HG02970 (cell line): Measurements from ENCODE around the gene DDX31.

Experiments used
- ATAC-seq: cut with Tn5 transposase; IDR thresholded peaks from one replicate; pipeline ENCODE4 v1.9.1; 2021; ENCODE audit warnings: mild to moderate bottlenecking, moderate library complexity, moderate number of reproducible peaks; ENCODE audit not compliant: unreplicated experiment, low FRiP score

The DDX31 gene

GRCh38 chr9:132638240-132638639 is 31.5 kb downstream of the DDX31 start:
- no peak for ATAC-seq

GRCh38 chr9:132637801-132638200 is 32.0 kb downstream of the DDX31 start:
- ATAC-seq: no peak

GRCh38 chr9:132637351-132637750 is 32.4 kb downstream of the DDX31 start:
- ATAC-seq: no peak

- no peak for ATAC-seq
Measured at GRCh38 chr9:132634327-132634726, 35.5 kb downstream of the DDX31 start.

GRCh38 chr9:132632413-132633129 is 37.2 kb downstream of the DDX31 start:
- ATAC-seq: no peak

- ATAC-seq: no peak
Measured at GRCh38 chr9:132631685-132632084, 38.1 kb downstream of the DDX31 start.

GRCh38 chr9:132631280-132631679 is 38.5 kb downstream of the DDX31 start:
- no peak for ATAC-seq

GRCh38 chr9:132630811-132631210 is 39.0 kb downstream of the DDX31 start:
- no peak for ATAC-seq

- ATAC-seq: no peak
Measured at GRCh38 chr9:132630116-132630515, 39.7 kb downstream of the DDX31 start.

GRCh38 chr9:132628746-132629145 is 41.0 kb downstream of the DDX31 start:
- no peak for ATAC-seq

GRCh38 chr9:132627594-132627993 is 42.2 kb downstream of the DDX31 start:
- ATAC-seq: no peak

- no peak for ATAC-seq
Measured at GRCh38 chr9:132627106-132627505, 42.7 kb downstream of the DDX31 start.

- ATAC-seq: no peak
Measured at GRCh38 chr9:132626285-132626684, 43.5 kb downstream of the DDX31 start.

- no peak for ATAC-seq
Measured at GRCh38 chr9:132622159-132622558, 47.6 kb downstream of the DDX31 start.

- ATAC-seq: no peak
Measured at GRCh38 chr9:132616725-132617124, 53.1 kb downstream of the DDX31 start.

- ATAC-seq: no peak
Measured at GRCh38 chr9:132615774-132616173, 54.0 kb downstream of the DDX31 start.

- no peak for ATAC-seq
Measured at GRCh38 chr9:132614324-132614723, 55.5 kb downstream of the DDX31 start.

- ATAC-seq: no peak
Measured at GRCh38 chr9:132610661-132611060, 59.1 kb downstream of the DDX31 start.

GRCh38 chr9:132609829-132610228 is 60.0 kb downstream of the DDX31 start:
- no peak for ATAC-seq

- no peak for ATAC-seq
Measured at GRCh38 chr9:132609184-132609583, 60.6 kb downstream of the DDX31 start.

- ATAC-seq: no peak
Measured at GRCh38 chr9:132606066-132606465, 63.7 kb downstream of the DDX31 start.

GRCh38 chr9:132605387-132605786 is 64.4 kb downstream of the DDX31 start:
- ATAC-seq: no peak

- no peak for ATAC-seq
Measured at GRCh38 chr9:132602207-132602606, 67.6 kb downstream of the DDX31 start.
